PFSK-1 (cell line): ENCODE results near the gene RFNG.

Experiments
- POLR2AphosphoS5 ChIP-seq: IDR thresholded peaks from 2 replicates; pipeline ENCODE4 v1.6.1; 2012; ENCODE audit warnings: low read depth, mild to moderate bottlenecking, control low read depth, low read length, moderate library complexity
- SIN3A ChIP-seq: IDR thresholded peaks from 2 replicates; pipeline ENCODE4 v1.6.1; 2012; ENCODE audit warnings: mild to moderate bottlenecking, low read length, moderate library complexity, borderline replicate concordance; ENCODE audit not compliant: insufficient read depth
- TAF1 ChIP-seq: IDR thresholded peaks from 2 replicates; pipeline ENCODE4 v1.6.1; 2012; ENCODE audit warnings: low read length, control low read depth, borderline replicate concordance; ENCODE audit not compliant: insufficient read depth

DNA sequence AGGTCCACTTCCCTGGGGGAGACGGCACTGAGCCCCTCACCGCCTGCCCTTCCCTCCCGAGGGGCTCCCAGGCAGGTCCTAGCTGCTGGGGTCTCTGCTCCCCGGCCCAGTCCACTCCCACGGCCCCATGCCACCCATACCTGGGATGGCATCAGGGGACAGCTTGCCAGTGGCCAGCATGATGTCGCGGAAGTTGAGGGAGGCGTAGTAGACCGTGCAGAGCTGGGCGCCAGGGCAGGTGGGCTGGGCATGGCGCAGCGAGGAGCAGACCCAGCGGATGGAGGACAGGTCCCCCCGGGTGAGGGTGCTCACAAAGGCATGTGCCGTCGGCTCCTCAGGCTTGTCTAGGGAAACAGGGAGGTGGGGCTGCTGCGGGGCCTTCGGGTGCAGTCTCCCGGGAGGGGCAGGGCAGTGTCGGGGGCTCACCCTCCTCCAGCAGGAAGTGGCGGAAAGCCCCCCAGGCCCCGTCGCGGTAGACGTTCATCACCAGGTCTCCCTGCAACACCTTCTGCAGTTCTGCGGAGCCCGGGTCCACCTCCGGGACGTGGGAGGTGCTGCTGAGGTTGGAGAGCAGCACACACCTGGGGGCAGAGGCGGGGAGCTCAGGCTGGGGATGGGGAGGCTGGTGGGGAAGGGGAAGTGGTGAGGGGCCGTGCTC lies 32.9 kb upstream of the RFNG start:
- TF ChIP-seq TAF1 (no peak), POLR2AphosphoS5 (no peak), SIN3A (no peak)
